ENCODE data around the gene TLE5. TPM values are rescaled to one million over a fixed set of nuclear protein-coding genes. Genes with fewer than 3 reads are reported as not detected.
"Not testable (repeated sequence)": the region's sequence is repeated elsewhere in the genome, so short reads cannot be mapped to it uniquely, and the experiment has no call there.

The TLE5 gene
- polyA plus RNA-seq, 3 donors, result 27.5 to 309 (median 34.4) TPM

- no peak overlapping the region for H3K9ac ChIP-seq (ENCODE audit: insufficient read depth, low read length, poor library complexity, severe bottlenecking)
- no peaks in the 10 kb centered on the region for H3K9me3 ChIP-seq (replicated peaks in 1 of 2; ENCODE audit: control insufficient read depth in 1 of 2, insufficient read depth in 1 of 2, low read length in 2 of 2)
- H3K36me3 ChIP-seq (replicated peaks in 1 of 2; ENCODE audit: control insufficient read depth in 1 of 2, insufficient read depth in 2 of 2, low read length in 2 of 2), result peaks cover 39 to 43% of the 10 kb centered on the region in 2 donors
- intact Hi-C loops (cut with micrococcal nuclease), result no loop called here
- no peak overlapping the region for H3K4me2 ChIP-seq (replicated peaks; ENCODE audit: extremely low read depth, low read length, poor library complexity, severe bottlenecking)
- peaks cover 10 to 19% (median 12%) of the 10 kb centered on the region in 3 donors for H3K27me3 Mint-ChIP-seq (ENCODE audit: low read depth in 3 of 3)
- H3K79me2 ChIP-seq (ENCODE audit: insufficient read depth, low read length), result peaks cover 9% of the 10 kb centered on the region
- 93% methylated on average over 12 of the region's 15 CpGs for WGBS (ENCODE audit: insufficient coverage)
- no peaks in the 10 kb centered on the region for H3K4me1 ChIP-seq (ENCODE audit: control insufficient read depth in 1 of 2, insufficient read depth in 2 of 2, low read length in 2 of 2)
- H3K9me3 Mint-ChIP-seq, result peaks cover 0 to 2% (median 0%) of the 10 kb centered on the region in 7 donors
- H3K4me3 Mint-ChIP-seq, result no peak overlapping the region
- no peak overlapping the region for H3K27ac Mint-ChIP-seq
- H3K4me3 ChIP-seq (replicated peaks in 1 of 3; ENCODE audit: low read depth in 2 of 3, low read length in 3 of 3), result no peak overlapping the region
- no peak for DNase-seq
- H2AFZ ChIP-seq (ENCODE audit: insufficient read depth, low read depth, low read length, poor library complexity, severe bottlenecking), result no peak overlapping the region
- peaks cover 2 to 11% of the 10 kb centered on the region in 2 donors for H3K27me3 ChIP-seq (ENCODE audit: control insufficient read depth in 2 of 2, insufficient read depth in 2 of 2, low read length in 2 of 2)
- no peak for TF ChIP-seq CTCF (IDR thresholded peaks at IDR 0.05)
- peaks cover 5% of the 10 kb centered on the region for H3K4me1 Mint-ChIP-seq
- peaks cover 33 to 57% of the 10 kb centered on the region in 2 donors for H3K36me3 Mint-ChIP-seq
- no peak overlapping the region for H3K27ac ChIP-seq (ENCODE audit: low read depth in 1 of 2, low read length in 2 of 2)
- peaks cover 56% of the 10 kb centered on the region for H4K20me1 ChIP-seq (ENCODE audit: insufficient read depth, low read length)
These were observed 9.1 kb downstream of the TLE5 start for GRCh38 chr19:3053218-3053621.

- H3K27ac Mint-ChIP-seq; H2AFZ ChIP-seq (ENCODE audit: insufficient read depth, low read depth, low read length, poor library complexity, severe bottlenecking); H3K9me3 Mint-ChIP-seq; H3K4me3 Mint-ChIP-seq; H3K9me3 ChIP-seq (replicated peaks in 1 of 2; ENCODE audit: control insufficient read depth in 1 of 2, insufficient read depth in 1 of 2, low read length in 2 of 2); H3K4me3 ChIP-seq (replicated peaks in 1 of 3; ENCODE audit: low read depth in 2 of 3, low read length in 3 of 3); H3K9ac ChIP-seq (ENCODE audit: insufficient read depth, low read length, poor library complexity, severe bottlenecking); intact Hi-C loops (cut with micrococcal nuclease); DNase-seq; H3K79me2 ChIP-seq (ENCODE audit: insufficient read depth, low read length); H3K4me2 ChIP-seq (replicated peaks; ENCODE audit: extremely low read depth, low read length, poor library complexity, severe bottlenecking); H3K27ac ChIP-seq (ENCODE audit: low read depth in 1 of 2, low read length in 2 of 2); H3K4me1 Mint-ChIP-seq: not testable (repeated sequence)
- Histone ChIP-seq H3K36me3 (replicated peaks in 1 of 2; ENCODE audit: control insufficient read depth in 1 of 2, insufficient read depth in 2 of 2, low read length in 2 of 2) (peaks cover 11 to 13% of the 10 kb centered on the region in 2 donors), H3K27me3 (ENCODE audit: control insufficient read depth in 2 of 2, insufficient read depth in 2 of 2, low read length in 2 of 2) (peaks cover 10 to 34% of the 10 kb centered on the region in 2 donors), H3K4me1 (ENCODE audit: control insufficient read depth in 1 of 2, insufficient read depth in 2 of 2, low read length in 2 of 2) (peaks cover 6 to 11% of the 10 kb centered on the region in 2 donors), H4K20me1 (ENCODE audit: insufficient read depth, low read length) (peaks cover 24% of the 10 kb centered on the region)
- WGBS (ENCODE audit: insufficient coverage), result 95% methylated on average over 4 of the region's 7 CpGs
- Mint-ChIP-seq H3K27me3 (ENCODE audit: low read depth in 3 of 3) (peaks cover 29 to 49% (median 31%) of the 10 kb centered on the region in 3 donors), H3K36me3 (peaks cover 19 to 26% of the 10 kb centered on the region in 2 donors)
These were observed 12.3 kb downstream of the TLE5 start for GRCh38 chr19:3050016-3050415.
